ENCODE results near the gene AMELY. TPM values are rescaled to one million over a fixed set of nuclear protein-coding genes. Genes with fewer than 3 reads are reported as not detected.
"Not testable (repeated sequence)": the region's sequence is repeated elsewhere in the genome, so short reads cannot be mapped to it uniquely, and the experiment has no call there.

The AMELY gene
- total RNA-seq, 1 experiment from 2014 or later = not detected

GRCh38 chrY:6849384-6849783 lies 62.2 kb downstream of the AMELY start:
- Histone ChIP-seq H3K9me2 (ENCODE audit: insufficient read depth) (no peaks in the 10 kb centered on the region), H3K4me3 (replicated peaks in 1 of 2; ENCODE audit: low read depth in 1 of 2, low read length in 2 of 2) (no peak overlapping the region), H3K4me2 (ENCODE audit: low read length) (no peak overlapping the region), H3K79me2 (ENCODE audit: insufficient read depth, low read length) (no peaks in the 10 kb centered on the region), H2AFZ (ENCODE audit: low read depth, low read length, poor library complexity, severe bottlenecking) (no peak overlapping the region), H3K9me3 (ENCODE audit: control insufficient read depth in 1 of 2, insufficient read depth in 1 of 2, low read depth in 1 of 2, low read length in 2 of 2) (no peaks in the 10 kb centered on the region), H4K20me1 (ENCODE audit: insufficient read depth) (no peaks in the 10 kb centered on the region), H3K9ac (ENCODE audit: low read length) (no peak overlapping the region), H3K4me1 (ENCODE audit: control insufficient read depth in 1 of 2, insufficient read depth in 2 of 2, low read length in 2 of 2) (no peaks in the 10 kb centered on the region), H3K27ac (ENCODE audit: low read depth, low read length) (no peak overlapping the region), H3K27me3 (ENCODE audit: insufficient read depth, low read length) (no peaks in the 10 kb centered on the region), H3K36me3 (ENCODE audit: control insufficient read depth in 1 of 2, insufficient read depth in 2 of 2, low read length in 2 of 2) (no peaks in the 10 kb centered on the region)
- TF ChIP-seq SIN3A (IDR thresholded peaks at IDR 0.05; ENCODE audit: low read depth) = no peak
- no peak for TF ChIP-seq POLR2A (IDR thresholded peaks at IDR 0.05; ENCODE audit: borderline replicate concordance, extremely low read depth, insufficient read depth, insufficient read length)
- no peak for TF ChIP-seq EZH2phosphoT487 (IDR thresholded peaks at IDR 0.05; ENCODE audit: borderline replicate concordance)
- no peak for TF ChIP-seq TCF7L2 (IDR thresholded peaks at IDR 0.05; ENCODE audit: borderline replicate concordance, extremely low read depth, insufficient read depth, insufficient read length)
- TF ChIP-seq, protein P1, sequence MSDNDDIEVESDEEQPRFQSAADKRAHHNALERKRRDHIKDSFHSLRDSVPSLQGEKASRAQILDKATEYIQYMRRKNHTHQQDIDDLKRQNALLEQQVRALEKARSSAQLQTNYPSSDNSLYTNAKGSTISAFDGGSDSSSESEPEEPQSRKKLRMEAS (IDR thresholded peaks at IDR 0.05) = no peak
- no peak for TF ChIP-seq ZFX (IDR thresholded peaks at IDR 0.05)
- TF ChIP-seq, protein P2, sequence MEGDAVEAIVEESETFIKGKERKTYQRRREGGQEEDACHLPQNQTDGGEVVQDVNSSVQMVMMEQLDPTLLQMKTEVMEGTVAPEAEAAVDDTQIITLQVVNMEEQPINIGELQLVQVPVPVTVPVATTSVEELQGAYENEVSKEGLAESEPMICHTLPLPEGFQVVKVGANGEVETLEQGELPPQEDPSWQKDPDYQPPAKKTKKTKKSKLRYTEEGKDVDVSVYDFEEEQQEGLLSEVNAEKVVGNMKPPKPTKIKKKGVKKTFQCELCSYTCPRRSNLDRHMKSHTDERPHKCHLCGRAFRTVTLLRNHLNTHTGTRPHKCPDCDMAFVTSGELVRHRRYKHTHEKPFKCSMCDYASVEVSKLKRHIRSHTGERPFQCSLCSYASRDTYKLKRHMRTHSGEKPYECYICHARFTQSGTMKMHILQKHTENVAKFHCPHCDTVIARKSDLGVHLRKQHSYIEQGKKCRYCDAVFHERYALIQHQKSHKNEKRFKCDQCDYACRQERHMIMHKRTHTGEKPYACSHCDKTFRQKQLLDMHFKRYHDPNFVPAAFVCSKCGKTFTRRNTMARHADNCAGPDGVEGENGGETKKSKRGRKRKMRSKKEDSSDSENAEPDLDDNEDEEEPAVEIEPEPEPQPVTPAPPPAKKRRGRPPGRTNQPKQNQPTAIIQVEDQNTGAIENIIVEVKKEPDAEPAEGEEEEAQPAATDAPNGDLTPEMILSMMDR (IDR thresholded peaks at IDR 0.05 in 2 of 3, conservative IDR thresholded peaks at IDR 0.05 in 1 of 3; ENCODE audit: borderline replicate concordance in 1 of 3, insufficient read depth in 1 of 3, low read depth in 2 of 3, low read length in 2 of 3) = no peak
- no peak for TF ChIP-seq YY1 (IDR thresholded peaks at IDR 0.05; ENCODE audit: extremely low read depth, insufficient replicate concordance, low read depth, low read length)
- no peak for TF ChIP-seq CBX3 (IDR thresholded peaks at IDR 0.05; ENCODE audit: low read depth)
- no peak for TF ChIP-seq SP1 (IDR thresholded peaks at IDR 0.05; ENCODE audit: low read depth)
- no peak for TF ChIP-seq ATF3 (IDR thresholded peaks at IDR 0.05)
- no peak for TF ChIP-seq SRF (IDR thresholded peaks at IDR 0.05; ENCODE audit: low read depth)
- TF ChIP-seq ZNF274 (IDR thresholded peaks at IDR 0.05; ENCODE audit: low read depth, low read length) = no peak
- no peak for TF ChIP-seq EGR1 (IDR thresholded peaks at IDR 0.05; ENCODE audit: low read depth)
- TF ChIP-seq POLR2AphosphoS5 (IDR thresholded peaks at IDR 0.05; ENCODE audit: low read depth, low read length) = no peak
- no peak for TF ChIP-seq FOSL1 (IDR thresholded peaks at IDR 0.05; ENCODE audit: low read depth)
- no peak for DNase-seq (ENCODE audit: low read depth, low spot score)
- ChIA-PET CTCF (no interaction called here), POLR2A (no interaction called here), RAD21 (ENCODE audit: low non-redundant PET in 1 of 2, low total read pairs in 2 of 2, uncharacterized antibody in 2 of 2, unreplicated experiment in 2 of 2) (no interaction called here)
- no TSS peak for BruUV-seq (replicated peaks)
- intact Hi-C loops (cut with micrococcal nuclease) = no loop called here
- no peak for ATAC-seq

DNA sequence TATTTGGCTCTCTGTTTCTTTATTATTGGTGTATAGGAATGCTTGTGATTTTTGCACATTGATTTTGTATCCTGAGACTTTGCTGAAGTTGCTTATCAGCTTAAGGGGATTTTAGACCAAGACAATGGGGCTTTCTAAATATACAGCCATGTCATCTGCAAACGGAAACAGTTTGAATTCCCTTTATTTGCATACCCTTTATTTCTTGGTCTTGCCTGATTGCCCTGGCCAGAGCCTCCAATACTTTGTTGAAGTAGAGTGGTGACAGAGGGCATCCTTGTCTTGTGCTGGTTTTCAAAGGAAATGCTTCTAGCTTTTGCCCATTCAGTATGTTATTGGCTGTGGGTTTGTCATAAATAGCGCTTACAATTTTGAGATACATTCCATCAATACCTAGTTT lies 68.9 kb downstream of the AMELY start:
- ATAC-seq; H3K4me2 ChIP-seq (ENCODE audit: low read length); DNase-seq (ENCODE audit: low read depth, low spot score); POLR2A ChIA-PET; H3K4me1 ChIP-seq (ENCODE audit: control insufficient read depth in 1 of 2, insufficient read depth in 2 of 2, low read length in 2 of 2); H3K27ac ChIP-seq (ENCODE audit: low read depth, low read length); H3K4me3 ChIP-seq (replicated peaks in 1 of 2; ENCODE audit: low read depth in 1 of 2, low read length in 2 of 2); BruUV-seq (replicated peaks); H4K20me1 ChIP-seq (ENCODE audit: insufficient read depth); H3K79me2 ChIP-seq (ENCODE audit: insufficient read depth, low read length); H3K9me2 ChIP-seq (ENCODE audit: insufficient read depth); H3K9ac ChIP-seq (ENCODE audit: low read length); H3K27me3 ChIP-seq (ENCODE audit: insufficient read depth, low read length); H2AFZ ChIP-seq (ENCODE audit: low read depth, low read length, poor library complexity, severe bottlenecking); H3K9me3 ChIP-seq (ENCODE audit: control insufficient read depth in 1 of 2, insufficient read depth in 1 of 2, low read depth in 1 of 2, low read length in 2 of 2); H3K36me3 ChIP-seq (ENCODE audit: control insufficient read depth in 1 of 2, insufficient read depth in 2 of 2, low read length in 2 of 2); CTCF ChIA-PET; RAD21 ChIA-PET (ENCODE audit: low non-redundant PET in 1 of 2, low total read pairs in 2 of 2, uncharacterized antibody in 2 of 2, unreplicated experiment in 2 of 2); intact Hi-C loops (cut with micrococcal nuclease): not testable (repeated sequence)
